DND-41 (cell line): ENCODE measurements around the gene RRAGD.
"Not testable (repeated sequence)": the region's sequence is repeated elsewhere in the genome, so short reads cannot be mapped to it uniquely, and the experiment has no call there.

Experiments
- EZH2 ChIP-seq: IDR thresholded peaks from 3 replicates; pipeline ENCODE4 v1.6.1; 2012; ENCODE audit warnings: borderline replicate concordance, low read depth, mild to moderate bottlenecking, moderate library complexity, low read length, inconsistent platforms; ENCODE audit not compliant: severe bottlenecking
- TF ChIP-seq, protein P1 (sequence below): IDR thresholded peaks from 2 replicates; pipeline ENCODE4 v1.5.1; 2012; ENCODE audit warnings: borderline replicate concordance, low read length, moderate library complexity, mild to moderate bottlenecking; ENCODE audit not compliant: poor library complexity, severe bottlenecking; ENCODE audit errors: extremely low read depth

DNA sequence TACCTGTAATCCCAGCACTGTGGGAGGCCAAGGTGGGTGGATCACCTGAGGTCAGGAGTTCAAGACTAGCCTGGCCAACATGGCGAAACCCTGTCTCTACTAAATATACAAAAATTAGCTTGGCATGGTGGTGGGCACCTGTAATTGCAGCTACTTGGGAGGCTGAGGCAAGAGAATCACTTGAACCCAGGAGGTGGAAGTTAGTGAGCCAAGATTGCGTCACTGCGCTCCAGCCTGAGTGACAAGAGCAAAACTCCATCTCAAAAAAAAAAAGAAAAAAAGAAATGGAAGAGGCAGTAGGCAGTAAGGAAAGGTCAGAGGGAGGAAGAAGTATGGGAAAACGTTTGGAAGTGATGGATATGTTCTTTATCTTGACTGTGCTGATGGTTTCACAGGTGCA is 14.2 kb downstream of the RRAGD start:
- TF ChIP-seq, protein P1, sequence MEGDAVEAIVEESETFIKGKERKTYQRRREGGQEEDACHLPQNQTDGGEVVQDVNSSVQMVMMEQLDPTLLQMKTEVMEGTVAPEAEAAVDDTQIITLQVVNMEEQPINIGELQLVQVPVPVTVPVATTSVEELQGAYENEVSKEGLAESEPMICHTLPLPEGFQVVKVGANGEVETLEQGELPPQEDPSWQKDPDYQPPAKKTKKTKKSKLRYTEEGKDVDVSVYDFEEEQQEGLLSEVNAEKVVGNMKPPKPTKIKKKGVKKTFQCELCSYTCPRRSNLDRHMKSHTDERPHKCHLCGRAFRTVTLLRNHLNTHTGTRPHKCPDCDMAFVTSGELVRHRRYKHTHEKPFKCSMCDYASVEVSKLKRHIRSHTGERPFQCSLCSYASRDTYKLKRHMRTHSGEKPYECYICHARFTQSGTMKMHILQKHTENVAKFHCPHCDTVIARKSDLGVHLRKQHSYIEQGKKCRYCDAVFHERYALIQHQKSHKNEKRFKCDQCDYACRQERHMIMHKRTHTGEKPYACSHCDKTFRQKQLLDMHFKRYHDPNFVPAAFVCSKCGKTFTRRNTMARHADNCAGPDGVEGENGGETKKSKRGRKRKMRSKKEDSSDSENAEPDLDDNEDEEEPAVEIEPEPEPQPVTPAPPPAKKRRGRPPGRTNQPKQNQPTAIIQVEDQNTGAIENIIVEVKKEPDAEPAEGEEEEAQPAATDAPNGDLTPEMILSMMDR = not testable (repeated sequence)
- not testable (repeated sequence) for TF ChIP-seq EZH2
